H1 (cell line): ENCODE data around the gene MYO16. TPM values are rescaled to one million over a fixed set of nuclear protein-coding genes. Genes with fewer than 3 reads are reported as not detected.

Experiments
- CTCF ChIA-PET: fragments of 300-600 bp; sonication (Branson Sonifier 250); formaldehyde crosslinking; loops from one replicate; lab custom pipeline; 2021; ENCODE audit not compliant: partially characterized antibody; lab: Charles Lee
- POLR2A ChIA-PET: fragments of 300-600 bp; sonication (Branson Sonifier 250); formaldehyde crosslinking; loops from one replicate; lab custom pipeline; 2021; ENCODE audit warnings: inconsistent platforms; ENCODE audit not compliant: partially characterized antibody; lab: Charles Lee
- DNase-seq, 2 experiments: peaks; one replicate each; pipeline versions ENCODE4 v3.0.0 to v3.0.0-alpha.2; 2010 to 2022; ENCODE audit warnings: low spot score in 2 of 2, low read depth in 1 of 2, mixed read lengths in 1 of 2
- FAIRE-seq: peaks from 2 replicates; lab custom pipeline; 2011; peaks lifted over from hg19 to GRCh38; lab: Jason Lieb, UNC
- H2AFZ ChIP-seq: 2 replicates; pipeline ENCODE4 v1.8.1; 2012; ENCODE audit warnings: low read length, inconsistent platforms
- H2AK5ac ChIP-seq: 2 replicates; pipeline ENCODE4 v1.6.1; 2013; ENCODE audit warnings: low read depth, low read length
- H2BK120ac ChIP-seq: replicated peaks from 2 replicates; pipeline ENCODE3; 2013; ENCODE audit warnings: low read depth, low read length, inconsistent platforms
- H2BK12ac ChIP-seq: 2 replicates; pipeline ENCODE4 v1.6.1; 2013; ENCODE audit warnings: low read depth, low read length
- H2BK15ac ChIP-seq: 2 replicates; pipeline ENCODE4 v1.6.1; 2013; ENCODE audit warnings: low read length
- H2BK20ac ChIP-seq: 2 replicates; pipeline ENCODE4 v1.6.1; 2013; ENCODE audit warnings: low read length
- H2BK5ac ChIP-seq: 2 replicates; pipeline ENCODE4 v1.6.1; 2013; ENCODE audit warnings: low read depth, low read length
- H3K14ac ChIP-seq: 2 replicates; pipeline ENCODE4 v1.6.1; 2013; ENCODE audit warnings: inconsistent platforms; ENCODE audit not compliant: insufficient read length
- H3K18ac ChIP-seq: 2 replicates; pipeline ENCODE4 v1.6.1; 2013; ENCODE audit warnings: low read length; ENCODE audit errors: extremely low read depth
- H3K23ac ChIP-seq: 2 replicates; pipeline ENCODE4 v1.6.1; 2013; ENCODE audit warnings: inconsistent platforms; ENCODE audit not compliant: insufficient read length
- H3K23me2 ChIP-seq: 2 replicates; pipeline ENCODE4 v1.6.1; 2013; ENCODE audit warnings: low read depth, low read length
- H3K27ac ChIP-seq: 2 replicates; pipeline ENCODE4 v1.6.1; 2011; ENCODE audit warnings: low read depth, low read length, inconsistent platforms
- H3K27me3 ChIP-seq, 4 experiments: replicated peaks in 1 of 4; 1 replicate in 1 of 4; 2 replicates in 3 of 4; pipeline versions ENCODE4 v1.6.1 to v1.8.1; 2011 to 2013; ENCODE audit warnings: low read length in 3 of 4, mild to moderate bottlenecking in 3 of 4, inconsistent platforms in 2 of 4, mixed read lengths in 2 of 4, moderate library complexity in 1 of 4; ENCODE audit not compliant: control insufficient read depth in 3 of 4, insufficient read depth in 3 of 4; ENCODE audit errors: extremely low read depth in 1 of 4
- H3K36me3 ChIP-seq, 4 experiments: 2 replicates each; pipeline versions ENCODE4 v1.6.1 to v1.8.1; 2011 to 2013; ENCODE audit warnings: mild to moderate bottlenecking in 4 of 4, low read length in 3 of 4, moderate library complexity in 2 of 4, control low read depth in 1 of 4, inconsistent platforms in 1 of 4; ENCODE audit not compliant: insufficient read depth in 4 of 4, control insufficient read depth in 2 of 4
- H3K4ac ChIP-seq: replicated peaks from 2 replicates; pipeline ENCODE3; 2013; ENCODE audit warnings: low read length, low read depth, mixed read lengths, inconsistent platforms; ENCODE audit not compliant: insufficient read length
- H3K4me1 ChIP-seq, 4 experiments: replicated peaks in 1 of 4; 1 replicate in 1 of 4; 2 replicates in 3 of 4; pipeline versions ENCODE4 v1.6.1 to v1.8.1; 2011 to 2013; ENCODE audit warnings: low read length in 3 of 4, inconsistent platforms in 2 of 4, mixed read lengths in 1 of 4; ENCODE audit not compliant: insufficient read depth in 4 of 4, control insufficient read depth in 3 of 4
- H3K4me2 ChIP-seq, 2 experiments: 2 replicates each; pipeline versions ENCODE4 v1.6.1 to v1.8.1; 2011 to 2013; ENCODE audit warnings: low read depth in 2 of 2, low read length in 2 of 2, control low read depth in 1 of 2, inconsistent platforms in 1 of 2, mild to moderate bottlenecking in 1 of 2; ENCODE audit not compliant: insufficient read depth in 1 of 2
- H3K4me3 ChIP-seq, 4 experiments: fragments of 200-600, 300-600 bp in 1 of 4; sonication (generic), shearing (Covaris generic), sonication (Bioruptor Twin) in 1 of 4; 2 replicates each; pipeline versions ENCODE4 v1.5.1 to v1.8.1; 2011 to 2016; ENCODE audit warnings: low read length in 4 of 4, low read depth in 3 of 4, control low read depth in 2 of 4, inconsistent platforms in 2 of 4, mild to moderate bottlenecking in 2 of 4, mixed read lengths in 1 of 4, moderate library complexity in 1 of 4; ENCODE audit not compliant: insufficient read depth in 2 of 4; ENCODE audit errors: extremely low read depth in 1 of 4
- H3K56ac ChIP-seq: replicated peaks from 2 replicates; pipeline ENCODE3; 2013; ENCODE audit warnings: low read depth, mild to moderate bottlenecking, mixed read lengths, low read length, inconsistent platforms; ENCODE audit not compliant: insufficient read length
- H3K79me1 ChIP-seq: 2 replicates; pipeline ENCODE4 v1.6.1; 2013; ENCODE audit warnings: low read depth, low read length, control low read depth
- H3K79me2 ChIP-seq, 2 experiments: 2 replicates each; pipeline versions ENCODE4 v1.6.1 to v1.8.1; 2012 to 2013; ENCODE audit warnings: low read length in 2 of 2, mild to moderate bottlenecking in 2 of 2, inconsistent platforms in 1 of 2; ENCODE audit not compliant: insufficient read depth in 2 of 2, control insufficient read depth in 1 of 2
- H3K9ac ChIP-seq, 4 experiments: replicated peaks in 1 of 4; 1 replicate in 1 of 4; 2 replicates in 3 of 4; pipeline versions ENCODE4 v1.6.1 to v1.8.1; 2011 to 2013; ENCODE audit warnings: low read depth in 3 of 4, low read length in 3 of 4, control low read depth in 2 of 4, mild to moderate bottlenecking in 2 of 4, moderate library complexity in 2 of 4, inconsistent platforms in 1 of 4; ENCODE audit errors: extremely low read depth in 1 of 4
- H3K9me3 ChIP-seq, 2 experiments: 2 replicates each; pipeline versions ENCODE4 v1.6.1 to v1.8.1; 2012 to 2013; ENCODE audit warnings: mild to moderate bottlenecking in 2 of 2, moderate library complexity in 2 of 2, control low read depth in 1 of 2, inconsistent platforms in 1 of 2, low read depth in 1 of 2, low read length in 1 of 2, mixed read lengths in 1 of 2; ENCODE audit not compliant: insufficient read depth in 2 of 2
- H4K20me1 ChIP-seq, 2 experiments: replicated peaks in 1 of 2; 2 replicates each; pipeline versions ENCODE3 to v1.8.1; 2011 to 2013; ENCODE audit warnings: inconsistent platforms in 2 of 2, low read length in 2 of 2, mild to moderate bottlenecking in 1 of 2; ENCODE audit not compliant: insufficient read depth in 2 of 2, control insufficient read depth in 1 of 2
- H4K5ac ChIP-seq: 2 replicates; pipeline ENCODE4 v1.6.1; 2013; ENCODE audit warnings: low read length, low read depth, mixed read lengths, inconsistent platforms; ENCODE audit not compliant: insufficient read length
- H4K8ac ChIP-seq: 2 replicates; pipeline ENCODE4 v1.8.0; 2013; ENCODE audit warnings: mild to moderate bottlenecking, moderate library complexity, low read length, inconsistent platforms; ENCODE audit not compliant: insufficient read depth; ENCODE audit errors: extremely low read depth
- H4K91ac ChIP-seq: replicated peaks from 2 replicates; pipeline ENCODE3; 2013; ENCODE audit warnings: low read length, mixed read lengths, inconsistent platforms; ENCODE audit not compliant: insufficient read length
- CBX5 ChIP-seq: fragments of 300-800, 300-1000 bp; sonication (generic); IDR thresholded peaks from 2 replicates; pipeline ENCODE4 v1.7.1; 2016; ENCODE audit warnings: antibody characterized with exemption, low read length, low read depth
- HDAC6 ChIP-seq: IDR thresholded peaks from one replicate; pipeline ENCODE4 v1.7.1; 2012; ENCODE audit warnings: low read depth, mild to moderate bottlenecking, inconsistent platforms, low read length, moderate library complexity
- SP2 ChIP-seq: IDR thresholded peaks from 2 replicates; pipeline ENCODE4 v1.6.1; 2012; ENCODE audit warnings: mild to moderate bottlenecking, low read length, inconsistent platforms
- TBP ChIP-seq: IDR thresholded peaks from 2 replicates; pipeline ENCODE4 v1.6.1; 2011; ENCODE audit warnings: low read depth, low read length, improper control_type of control experiment
- WGBS, 2 experiments: shearing (Covaris generic) in 1 of 2; methylation state at CpG; one replicate each; pipeline versions ENCODE4 v1.1.6 to v1.1.7; 2013 to 2015; ENCODE audit warnings: low lambda C conversion rate in 2 of 2, mixed read lengths in 2 of 2, inconsistent platforms in 1 of 2, low coverage in 1 of 2, missing lambda C conversion rate in 1 of 2; ENCODE audit not compliant: insufficient replicate concordance in 2 of 2, insufficient coverage in 1 of 2, insufficient read length in 1 of 2; ENCODE audit errors: extremely low coverage in 1 of 2, missing lambda C conversion rate in 1 of 2; 5-methylcytosine and 5-hydroxymethylcytosine counted together
- polyA plus RNA-seq, 7 experiments: library from polyadenylated mRNA; depleted of rRNA in 3 of 7; stranded (reverse) in 5 of 7; unstranded in 2 of 7; fragments of >200 nt in 5 of 7; fragments of 200-250 nt in 2 of 7; gene quantifications; 1 replicate in 5 of 7; 2 replicates in 1 of 7; 4 replicates in 1 of 7; pipeline versions ENCODE4 v1.2.1 to v1.2.3, GENCODE V29; 2011 to 2013; ENCODE audit warnings: missing spikeins in 2 of 7, mixed read lengths in 2 of 7
- total RNA-seq: library from RNA; stranded (reverse); fragmentation: NEBNext Ultra II Directional; extraction: Animal tissue kit (Norgen Biotek cat#: 25700); gene quantifications from 2 replicates; pipeline ENCODE4 v1.2.1, GENCODE V29; 2021

Gene MYO16
- total and polyA plus RNA-seq, 2 of the 8 experiments (the other 6 are each of a cell fraction or from before 2014, with no cell fraction given), result 0.02 to 0.22 TPM

DNA sequence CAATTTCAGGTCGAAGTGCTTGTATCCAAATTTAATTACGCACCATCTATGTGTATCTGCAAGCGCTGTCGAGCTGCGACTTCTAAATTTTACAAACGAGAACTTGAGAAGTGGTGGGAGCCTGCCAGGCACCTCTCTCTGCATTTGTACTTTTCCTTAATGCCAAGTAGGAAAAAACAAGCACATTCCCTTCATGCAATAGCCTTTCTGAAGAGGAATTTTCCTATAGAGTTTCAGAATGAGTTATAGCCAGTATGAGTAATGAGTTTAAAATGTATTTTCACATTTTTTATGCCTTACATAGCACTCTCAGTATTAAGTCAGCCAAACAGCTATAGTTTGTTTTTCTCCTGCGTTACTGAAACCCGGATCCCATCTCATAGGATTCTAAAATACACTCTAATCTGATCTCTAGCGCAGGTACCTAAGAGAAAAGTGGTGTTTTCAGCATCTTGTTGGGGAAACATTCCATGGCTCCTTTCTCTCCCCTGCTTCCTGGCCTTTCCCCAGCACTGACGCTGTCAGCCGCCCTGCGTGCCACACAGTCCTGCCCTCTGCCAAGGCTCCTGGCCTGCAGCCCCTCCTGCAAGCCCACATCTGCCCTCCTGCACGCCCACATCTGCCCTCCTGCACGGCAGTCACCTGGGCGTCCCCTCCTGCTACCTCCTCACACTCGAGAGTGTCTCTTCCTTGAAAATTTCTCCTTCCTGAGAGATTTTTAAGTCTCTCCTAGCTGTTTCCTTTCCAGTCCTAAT, 526.9 kb downstream of the MYO16 start:
- no peak overlapping the region for H2AK5ac ChIP-seq
- no peak overlapping the region; a peak in 1 of 4 replicates for H3K4me2 ChIP-seq
- TF ChIP-seq TBP (no peak), SP2 (no peak), HDAC6 (no peak), CBX5 (no peak)
- H3K4me1 ChIP-seq, result peaks cover 3 to 7% (median 5%) of the 10 kb centered on the region in 4 experiments; a peak in 6 of 7 replicates
- WGBS, 2 experiments, result 88% methylated on average over 16 of the region's 16 CpGs; no CpG with 5 or more reads in 1 of the 2 experiments
- no peaks in the 10 kb centered on the region for H3K27me3 ChIP-seq
- no peak overlapping the region for H3K27ac ChIP-seq
- H3K18ac ChIP-seq, result 0 out of 2 replicates have a peak overlapping the region, but pooled peaks have one; percentile 21
- H3K79me1 ChIP-seq, result no peaks in the 10 kb centered on the region
- no peak overlapping the region for H3K4me3 ChIP-seq
- H3K23me2 ChIP-seq, result no peaks in the 10 kb centered on the region
- POLR2A ChIA-PET, result interaction anchor here (0.6 to 1.1 kb wide), 2 partner anchors 15 to 50 kb away, joined by 3 read pairs; no protein-coding TSS in a partner anchor
- FAIRE-seq (no peak), DNase-seq (no peak)
- H3K56ac ChIP-seq, result no peak overlapping the region
- H2BK15ac ChIP-seq, result no peak overlapping the region
- H4K8ac ChIP-seq, result no peak overlapping the region
- no peak overlapping the region for H4K5ac ChIP-seq
- CTCF ChIA-PET, result interaction anchor here (0.6 to 1.6 kb wide), 3 partner anchors 10 to 43 kb away, joined by 3 to 6 read pairs (median 3); no protein-coding TSS in a partner anchor
- peak overlapping the region; percentile 30 for H4K91ac ChIP-seq
- no peak overlapping the region for H2AFZ ChIP-seq
- H2BK120ac ChIP-seq, result no peak overlapping the region
- H2BK20ac ChIP-seq, result no peak overlapping the region
- H3K36me3 ChIP-seq, result no peaks in the 10 kb centered on the region
- H2BK12ac ChIP-seq, result no peak overlapping the region; the same call in 1 of the 2 replicates
- no peak overlapping the region for H3K14ac ChIP-seq
- no peak overlapping the region for H3K23ac ChIP-seq
- H2BK5ac ChIP-seq, result 0 out of 2 replicates have a peak overlapping the region, but pooled peaks have one; percentile 60
- H3K9me3 ChIP-seq, result no peaks in the 10 kb centered on the region
- H3K79me2 ChIP-seq, result no peaks in the 10 kb centered on the region
- H3K4ac ChIP-seq, result no peak overlapping the region
- H4K20me1 ChIP-seq, result no peaks in the 10 kb centered on the region
- H3K9ac ChIP-seq, result no peak overlapping the region; a peak in 1 of 7 replicates
